ENCODE measurements around the gene EFEMP1.
"Not testable (repeated sequence)": the region's sequence is repeated elsewhere in the genome, so short reads cannot be mapped to it uniquely, and the experiment has no call there.

EFEMP1 gene

DNA sequence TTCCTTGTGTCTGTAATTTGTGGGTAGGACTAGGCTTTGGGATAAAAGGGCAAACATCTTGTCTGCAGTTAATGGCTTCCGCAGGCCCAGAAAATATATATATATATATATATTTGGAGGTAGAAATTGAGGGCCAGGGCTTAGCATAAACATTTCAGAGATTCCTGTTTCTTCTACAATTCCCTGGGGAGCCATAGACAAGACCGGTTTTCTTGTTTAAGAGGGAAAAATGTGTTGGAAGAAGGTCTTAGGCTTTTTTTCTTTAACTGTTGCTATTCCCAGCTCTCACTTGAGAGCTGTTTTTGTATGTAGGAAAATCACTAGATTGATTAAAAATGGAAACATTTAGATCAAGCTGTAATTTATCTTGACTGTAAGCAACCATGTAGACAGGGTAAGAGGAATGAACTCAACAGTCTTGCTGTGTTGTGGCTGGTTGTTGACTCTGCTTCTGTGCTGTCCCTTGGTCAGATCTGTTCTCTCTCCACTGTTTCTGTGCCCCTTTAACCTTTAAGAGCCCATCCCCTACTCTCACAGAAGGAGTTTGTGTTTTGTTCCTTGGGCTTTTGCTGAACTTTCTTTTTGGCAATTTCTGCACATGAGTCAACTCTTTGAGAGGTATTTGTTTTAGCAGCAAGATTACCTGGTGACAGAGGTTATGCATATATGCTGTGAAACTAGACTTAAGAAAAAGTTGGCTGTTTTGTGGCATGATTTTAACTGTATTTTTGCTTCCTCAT, 58.3 kb downstream of the EFEMP1 start:
- no peak for DNase-seq (ENCODE audit: low spot score)

DNA sequence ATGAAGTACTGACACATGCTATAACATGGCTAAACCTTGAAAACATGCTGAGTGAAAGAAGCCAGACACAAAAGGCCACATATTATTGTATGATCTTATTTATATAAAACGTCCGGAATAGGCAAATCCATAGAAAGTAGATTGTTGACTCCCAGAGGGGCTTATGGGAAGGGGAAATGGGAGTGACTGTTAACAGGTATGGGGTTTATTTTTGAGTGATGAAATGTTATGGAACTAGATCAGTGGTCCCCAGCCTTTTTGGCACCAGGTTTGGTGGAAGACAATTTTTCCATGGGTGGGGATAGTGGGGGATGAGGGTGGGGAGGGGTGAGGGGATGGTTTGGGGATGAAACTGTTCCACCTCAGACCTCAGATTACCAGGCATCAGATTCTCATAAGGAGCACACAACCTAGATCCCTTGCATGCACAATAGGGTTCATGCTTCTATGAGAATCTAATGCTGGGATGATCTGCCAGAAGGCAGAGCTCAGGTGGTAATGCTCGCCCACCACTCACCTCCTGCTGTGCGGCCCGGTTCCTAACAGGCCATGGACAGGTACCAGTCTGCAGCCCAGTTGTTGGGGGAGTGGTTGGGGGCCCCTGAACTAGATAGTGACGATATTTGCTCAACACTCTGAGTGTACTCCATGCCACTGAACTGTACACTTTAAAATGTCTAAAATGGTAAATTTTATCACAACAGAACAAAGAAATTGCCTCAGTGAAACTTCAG, 59.1 kb downstream of the EFEMP1 start:
- DNase-seq (ENCODE audit: low spot score): no peak

DNA sequence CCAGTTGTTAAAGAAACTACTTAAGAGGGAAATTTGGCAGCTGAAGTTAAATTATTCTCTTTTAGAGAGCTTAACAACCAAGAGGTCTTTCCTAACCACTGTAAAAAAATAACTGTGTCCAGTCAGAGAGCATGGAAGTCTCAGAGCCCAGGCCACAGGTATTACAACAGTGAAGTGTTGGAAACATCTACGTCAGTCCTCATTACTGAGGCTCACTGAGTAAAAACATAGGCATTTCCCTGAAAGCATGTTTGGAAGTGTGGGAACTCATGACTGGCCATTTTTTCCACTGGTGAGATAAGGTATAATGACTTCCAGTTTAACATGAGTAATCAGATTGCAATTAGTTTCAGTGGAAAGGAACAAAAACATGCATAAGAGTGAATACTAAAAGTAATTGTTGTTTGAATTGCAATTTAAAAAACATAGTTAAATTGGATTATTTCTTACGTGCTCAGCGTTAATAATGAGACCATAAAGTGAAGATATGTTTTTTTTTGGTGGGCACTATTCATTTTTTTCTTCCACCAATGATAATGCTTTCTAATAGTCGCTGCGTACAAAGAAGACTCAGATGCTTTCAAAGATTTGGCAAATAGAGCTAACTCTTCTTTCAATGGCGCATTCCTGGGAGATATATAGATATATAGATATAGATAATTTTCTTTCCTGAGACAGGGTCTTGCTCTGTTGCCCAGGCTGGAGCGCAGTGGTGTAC, 60.8 kb downstream of the EFEMP1 start:
- peak; percentile 88 for DNase-seq (ENCODE audit: low spot score)

DNA sequence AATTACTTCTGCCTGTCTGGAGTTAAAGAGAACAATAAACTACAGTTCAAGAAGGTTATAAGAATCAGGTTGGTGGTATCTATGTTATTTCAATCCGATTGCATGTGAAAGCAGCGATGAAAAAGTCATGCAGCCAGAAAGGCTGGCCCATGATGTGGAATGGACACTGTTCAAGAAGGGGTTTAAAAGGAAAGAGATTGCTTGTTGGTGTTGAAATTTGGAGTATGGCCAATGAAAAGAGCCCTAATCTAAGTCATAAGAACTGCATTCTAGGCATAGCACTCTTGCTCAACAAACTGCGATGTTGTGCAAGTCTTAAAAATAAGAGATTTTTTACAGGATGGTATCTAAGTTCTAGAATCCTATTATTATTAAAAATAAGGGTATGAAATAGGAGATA, 61.3 kb downstream of the EFEMP1 start:
- DNase-seq (ENCODE audit: low spot score): peak; percentile 78

DNA sequence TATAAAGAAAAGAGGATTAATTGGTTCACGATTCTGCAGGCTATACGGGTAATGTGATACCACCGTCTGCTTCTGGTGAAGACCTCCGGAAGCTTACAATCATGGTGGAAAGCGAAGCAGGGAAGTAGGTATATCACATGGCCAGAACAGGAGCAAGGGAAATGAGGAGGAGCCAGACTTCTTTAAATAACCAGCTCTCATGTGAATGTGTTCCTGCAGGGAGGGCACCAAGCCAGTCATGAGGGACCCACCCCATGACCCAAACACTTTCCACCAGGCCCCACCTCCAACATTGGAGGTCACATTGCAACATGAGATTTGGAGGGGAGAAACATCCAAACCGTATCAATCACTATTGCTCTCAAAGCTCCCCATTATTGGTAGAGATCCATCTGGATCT, 61.8 kb downstream of the EFEMP1 start:
- no peak for DNase-seq (ENCODE audit: low spot score)

DNA sequence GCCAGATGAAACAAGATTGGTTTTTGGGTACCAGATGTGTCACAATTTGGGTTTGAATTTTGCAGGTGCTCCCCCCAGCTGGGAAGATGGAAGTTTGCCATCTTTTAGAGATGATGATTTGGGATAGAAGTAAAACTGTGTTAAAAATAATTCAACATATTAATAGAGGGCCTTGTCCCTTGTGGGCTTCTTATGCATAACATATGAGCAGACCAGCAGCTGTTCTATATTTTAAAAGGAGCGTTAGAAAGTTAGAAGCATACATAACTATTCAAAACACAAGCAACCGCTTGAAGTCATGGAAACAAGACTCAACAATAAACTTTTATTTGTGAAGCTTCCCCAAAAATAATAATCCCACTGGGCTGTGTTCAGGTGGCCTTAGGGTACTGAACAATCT, 62.8 kb downstream of the EFEMP1 start:
- DNase-seq (ENCODE audit: low spot score): no peak

DNA sequence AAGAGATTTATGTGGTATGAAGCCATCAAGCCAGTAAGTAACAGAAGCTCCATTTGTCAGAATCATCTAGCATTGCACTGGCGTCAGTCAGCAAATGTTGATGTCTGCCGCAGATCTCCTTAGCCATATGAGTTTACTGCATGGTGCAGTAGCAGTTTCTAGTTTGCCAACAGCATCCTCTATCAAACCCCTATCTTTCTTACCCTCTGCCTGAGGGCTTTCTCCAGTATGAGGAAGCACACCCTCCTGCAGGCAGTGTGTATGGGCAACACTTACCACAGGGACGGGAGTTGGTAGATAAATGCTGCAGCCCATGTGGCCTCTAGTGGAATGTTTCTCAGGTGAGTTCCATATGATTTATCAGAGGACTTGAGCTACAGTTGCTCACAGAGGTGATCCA, 63.7 kb downstream of the EFEMP1 start:
- DNase-seq (ENCODE audit: low spot score): no peak

DNA sequence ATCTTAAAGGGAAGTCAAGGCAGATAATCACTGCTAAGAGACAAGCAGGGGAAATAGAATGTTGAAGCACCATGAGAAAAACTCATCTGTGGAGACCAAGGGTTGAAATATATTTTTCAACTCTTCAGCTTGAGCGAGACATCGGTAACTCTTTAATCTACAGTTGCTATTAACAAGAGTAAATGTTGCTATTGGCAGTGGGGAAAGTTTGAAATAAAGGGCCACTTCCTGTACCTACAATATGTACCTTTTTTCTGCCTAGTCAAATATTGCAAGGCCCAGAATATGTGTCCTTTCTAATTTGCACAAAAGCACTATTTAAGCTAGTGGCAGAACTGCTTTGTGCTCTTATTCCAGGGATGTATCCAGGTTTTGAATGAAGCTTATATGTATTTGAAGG, 65.8 kb downstream of the EFEMP1 start:
- no peak for DNase-seq (ENCODE audit: low spot score)

DNA sequence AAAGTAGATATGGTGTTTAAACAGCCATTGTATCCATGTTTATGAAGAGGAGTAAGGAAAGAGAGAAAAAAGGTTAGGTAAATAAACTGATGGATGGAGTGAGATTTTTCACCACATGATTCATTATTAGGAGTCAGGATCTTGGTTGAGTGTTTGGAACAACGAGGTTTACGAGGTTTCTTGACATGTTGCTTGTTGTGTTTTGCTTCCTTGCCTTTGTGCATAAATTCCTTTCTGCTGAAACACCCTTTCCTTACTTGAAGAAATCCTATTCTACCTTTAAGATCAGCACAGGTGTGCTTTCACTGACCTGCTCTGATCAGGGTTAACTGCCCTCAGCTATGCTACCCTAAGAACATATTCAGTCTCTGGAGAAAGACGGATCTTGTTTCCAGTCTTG, 66.6 kb downstream of the EFEMP1 start:
- DNase-seq (ENCODE audit: low spot score): no peak

DNA sequence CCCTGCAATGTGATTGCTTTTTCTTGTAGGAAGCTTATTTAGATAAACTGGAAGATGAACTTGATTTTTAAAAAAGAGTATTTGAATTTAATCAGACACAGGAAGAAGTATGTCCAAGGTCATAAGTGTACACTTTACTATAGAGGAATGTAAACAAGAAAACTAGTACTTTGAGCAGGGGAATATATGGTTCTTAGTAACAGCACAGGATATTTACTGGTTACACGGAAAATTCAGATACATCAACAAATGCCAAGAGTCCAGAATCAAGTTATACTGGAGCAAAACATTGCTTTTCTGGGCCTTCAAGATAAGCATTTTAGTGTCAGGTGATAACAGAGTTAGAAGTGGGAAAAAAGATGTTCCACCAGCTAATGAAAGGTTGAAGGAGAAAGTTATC, 75.5 kb downstream of the EFEMP1 start:
- DNase-seq (ENCODE audit: low spot score): no peak

DNA sequence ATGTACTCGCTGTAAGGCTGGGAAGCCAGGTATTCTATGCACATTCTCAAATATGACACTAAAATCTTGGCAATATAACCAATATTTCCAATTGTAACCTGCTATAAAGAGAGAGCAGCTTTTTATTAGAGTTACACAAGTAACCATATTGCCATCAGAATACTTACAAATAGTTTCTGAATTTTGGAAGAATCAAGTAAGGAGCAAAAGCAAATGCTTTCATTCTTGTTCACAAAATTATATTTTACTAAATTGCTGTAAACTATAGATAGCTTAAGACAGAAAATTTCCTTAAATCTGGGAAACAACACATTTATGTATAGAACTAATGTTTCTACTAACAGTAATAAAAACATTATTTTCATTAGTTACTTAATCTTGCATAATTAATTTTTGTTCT, 77.2 kb downstream of the EFEMP1 start:
- no peak for DNase-seq (ENCODE audit: low spot score)

DNA sequence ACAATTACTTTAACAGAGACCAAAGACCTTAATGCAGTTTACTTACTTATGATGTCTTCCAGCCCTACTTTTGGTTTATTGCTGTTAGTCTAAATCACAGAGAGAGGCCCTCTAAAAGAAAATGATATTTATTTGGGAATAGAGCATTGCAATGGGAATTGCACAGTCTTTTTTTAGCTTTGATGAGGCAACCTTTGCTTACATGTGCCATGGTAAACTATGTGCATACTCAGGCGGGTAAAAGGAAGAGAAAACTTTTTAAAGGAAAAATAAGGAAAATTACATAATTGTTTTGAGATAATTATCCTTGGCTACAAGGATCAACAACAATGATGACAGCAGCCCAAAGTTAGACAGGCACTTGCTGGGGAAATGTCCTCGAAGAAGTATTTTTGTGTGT, 78.6 kb downstream of the EFEMP1 start:
- DNase-seq (ENCODE audit: low spot score): no peak

DNA sequence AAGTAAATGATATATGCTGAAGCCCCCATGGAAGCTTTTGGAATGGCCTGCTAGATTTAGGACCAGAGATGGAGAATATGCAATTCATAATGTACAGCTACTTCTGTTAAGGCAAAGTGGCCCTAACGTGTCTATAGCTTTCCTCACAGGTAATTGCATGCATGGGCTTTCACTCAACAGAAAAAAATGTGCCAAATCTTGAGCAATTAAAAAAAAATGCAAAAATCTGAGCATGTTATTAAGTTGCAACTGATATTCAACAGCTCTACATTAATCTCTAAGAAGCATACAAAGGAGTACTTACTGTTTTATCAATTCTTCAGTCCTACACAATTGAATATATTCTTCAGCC, 79.6 kb downstream of the EFEMP1 start:
- DNase-seq (ENCODE audit: low spot score): no peak

DNA sequence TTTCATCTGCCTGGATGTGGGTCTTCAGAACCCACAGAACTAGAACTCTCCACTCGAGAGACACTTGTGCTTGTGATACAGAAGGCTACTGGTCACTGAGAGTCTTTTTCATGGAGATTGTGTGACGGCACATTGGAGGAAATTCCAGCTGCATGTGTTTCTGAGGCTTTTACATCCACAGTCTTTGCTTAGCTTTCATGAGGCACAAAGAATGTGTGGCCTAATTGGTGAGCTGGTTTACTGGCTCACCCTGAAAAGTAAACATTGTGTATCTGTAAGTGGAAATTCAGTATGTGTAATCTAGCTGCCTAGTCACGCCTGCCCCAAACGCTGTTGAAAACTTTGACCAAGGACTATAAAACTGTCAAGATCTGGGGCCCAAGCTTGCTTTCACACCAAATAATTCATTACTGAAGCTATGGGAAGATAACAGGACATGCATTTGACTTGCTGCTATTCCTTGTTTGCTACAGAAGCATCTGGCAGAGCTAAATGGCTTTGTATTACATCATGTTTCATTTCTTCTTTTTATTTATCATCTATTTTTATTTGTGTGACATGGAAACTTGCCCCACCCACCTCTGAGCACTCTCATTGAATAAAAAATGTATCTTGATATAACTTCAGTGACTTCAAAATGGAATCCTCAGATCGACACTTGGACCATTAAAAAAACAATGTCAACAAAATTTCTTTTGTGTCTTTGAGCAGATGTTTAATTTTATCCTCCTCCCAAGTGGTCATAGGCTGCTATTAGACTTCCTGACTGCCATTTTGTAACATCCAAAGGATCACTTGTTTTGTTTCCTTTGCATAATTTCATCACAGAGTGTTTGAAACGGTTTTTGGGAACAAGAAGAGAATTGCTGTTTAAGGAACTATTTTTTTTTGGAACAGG, 80.2 kb downstream of the EFEMP1 start:
- peak; percentile 85 for DNase-seq (ENCODE audit: low spot score)

DNA sequence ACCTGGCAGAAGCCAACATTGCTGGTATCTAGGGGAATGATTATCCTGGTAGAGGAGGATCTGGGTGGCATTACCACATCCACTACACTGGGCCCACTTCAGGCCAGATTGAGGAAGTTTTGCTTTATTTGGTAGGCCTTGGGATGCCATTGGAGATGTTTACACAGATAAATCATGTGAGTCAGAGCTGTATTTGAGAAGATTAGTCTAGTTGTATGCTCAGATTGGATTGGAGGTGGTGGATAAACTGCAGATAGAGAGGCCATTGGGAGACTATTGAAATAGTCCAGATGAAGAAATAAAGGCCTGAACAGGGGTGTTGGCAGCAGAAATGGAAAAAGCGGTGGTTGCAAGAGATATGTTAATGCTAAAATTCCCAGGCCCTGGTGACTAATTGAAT, 81.5 kb downstream of the EFEMP1 start:
- DNase-seq (ENCODE audit: low spot score): peak; percentile 10

DNA sequence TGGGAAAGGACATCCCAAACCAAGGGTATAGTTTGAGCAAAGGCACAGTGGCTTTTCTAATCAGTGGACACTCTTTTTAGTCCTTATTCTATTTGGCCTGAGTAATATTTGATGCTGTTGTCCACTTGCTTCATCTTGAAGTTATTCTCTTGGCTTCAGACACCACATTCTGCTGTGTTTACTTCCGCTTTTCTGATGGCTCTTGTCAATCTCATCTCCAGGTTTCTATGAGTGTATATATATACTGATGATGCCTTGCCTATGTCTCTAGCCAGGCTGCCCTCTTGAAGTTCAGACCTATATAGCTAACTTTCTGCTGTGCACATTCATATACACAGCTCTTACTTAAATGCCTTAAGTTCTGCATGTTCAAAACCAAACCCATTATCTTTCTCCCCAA, 83.1 kb downstream of the EFEMP1 start:
- DNase-seq (ENCODE audit: low spot score): no peak

DNA sequence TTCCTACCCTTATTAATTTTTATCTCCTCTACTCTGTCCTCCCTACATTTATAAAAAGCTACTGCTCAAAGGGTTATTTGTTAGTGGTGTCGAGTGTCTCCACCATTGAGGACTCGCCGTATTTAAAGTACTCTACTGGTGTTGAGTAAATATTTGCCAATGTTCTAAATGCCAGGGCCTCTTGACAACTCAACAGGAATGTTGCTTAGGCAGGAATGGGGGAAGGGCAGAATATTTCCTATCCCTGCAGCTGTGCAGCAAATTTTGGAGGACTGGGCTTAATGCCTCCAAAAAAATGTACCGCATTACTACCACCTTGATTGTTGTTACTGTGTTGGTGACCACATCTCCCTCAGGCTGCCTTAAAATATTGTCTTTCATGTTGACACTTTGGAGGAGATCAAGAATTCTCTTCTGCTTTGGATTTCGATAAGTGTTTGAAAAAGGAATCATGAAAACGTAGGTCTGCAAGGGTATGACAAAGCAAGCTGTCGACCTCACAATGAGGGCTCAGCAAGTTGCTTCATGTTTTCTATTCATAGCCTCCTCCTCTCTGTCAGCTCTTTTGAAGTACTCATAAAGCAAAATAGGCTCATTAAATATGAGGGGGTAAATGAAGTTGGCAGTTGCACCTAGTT, 84.3 kb downstream of the EFEMP1 start:
- peak; percentile 9 for DNase-seq (ENCODE audit: low spot score)

DNA sequence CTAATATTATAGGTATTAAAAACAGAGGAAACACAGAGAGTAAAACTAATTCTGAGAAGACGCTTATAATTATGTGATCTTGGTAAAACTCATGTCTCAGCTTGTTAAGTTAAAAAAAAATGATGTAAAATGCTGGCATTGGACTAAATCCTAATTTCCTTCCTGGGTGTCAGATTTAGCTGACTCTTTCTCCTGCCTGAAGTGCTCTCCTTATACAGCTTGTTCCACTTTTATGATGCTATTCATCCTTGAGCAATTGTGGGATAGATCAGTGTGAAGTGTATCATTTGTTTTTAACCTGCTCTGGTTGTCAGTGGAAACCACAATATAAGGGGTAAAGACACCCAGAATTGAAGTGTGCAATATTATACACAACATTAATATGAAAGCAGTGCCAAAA, 84.9 kb downstream of the EFEMP1 start:
- no peak for DNase-seq (ENCODE audit: low spot score)

DNA sequence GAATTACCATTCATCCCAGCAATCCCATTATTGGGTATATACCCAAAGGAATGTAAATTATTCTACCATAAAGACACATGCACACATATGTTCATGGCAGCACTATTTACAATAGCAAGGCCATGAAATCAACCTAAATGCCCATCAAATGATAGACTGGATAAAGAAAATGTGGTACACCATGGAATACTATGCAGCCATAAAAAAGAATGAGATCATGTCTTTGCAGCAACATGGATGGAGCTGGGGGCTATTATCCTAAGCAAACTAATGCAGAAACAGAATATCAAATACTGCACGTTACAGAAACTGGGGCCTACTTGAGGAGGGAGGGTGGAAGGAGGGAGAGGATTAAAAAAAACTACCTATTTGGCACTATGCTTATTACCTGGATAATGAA, 85.5 kb downstream of the EFEMP1 start:
- not testable (repeated sequence) for DNase-seq (ENCODE audit: low spot score)

DNA sequence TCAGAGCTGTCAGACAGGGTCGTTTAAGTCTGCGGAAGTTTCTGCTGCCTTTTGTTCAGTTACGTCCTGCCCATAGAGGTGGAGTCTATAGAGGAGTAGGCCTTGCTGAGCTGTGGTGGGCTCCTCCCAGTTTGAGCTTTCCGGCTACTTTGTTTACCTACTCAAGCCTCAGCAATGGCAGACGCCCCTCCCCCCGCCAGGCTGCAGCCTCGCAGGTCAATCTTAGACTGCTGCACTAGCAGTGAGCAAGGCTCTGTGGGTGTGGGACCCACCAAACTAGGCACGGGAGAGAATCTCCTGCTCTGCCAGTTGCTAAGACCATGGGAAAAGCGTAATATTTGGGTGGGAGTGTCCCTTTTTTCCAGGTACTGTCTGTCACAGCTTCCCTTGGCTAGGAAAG, 86.5 kb downstream of the EFEMP1 start:
- DNase-seq (ENCODE audit: low spot score): no peak

DNA sequence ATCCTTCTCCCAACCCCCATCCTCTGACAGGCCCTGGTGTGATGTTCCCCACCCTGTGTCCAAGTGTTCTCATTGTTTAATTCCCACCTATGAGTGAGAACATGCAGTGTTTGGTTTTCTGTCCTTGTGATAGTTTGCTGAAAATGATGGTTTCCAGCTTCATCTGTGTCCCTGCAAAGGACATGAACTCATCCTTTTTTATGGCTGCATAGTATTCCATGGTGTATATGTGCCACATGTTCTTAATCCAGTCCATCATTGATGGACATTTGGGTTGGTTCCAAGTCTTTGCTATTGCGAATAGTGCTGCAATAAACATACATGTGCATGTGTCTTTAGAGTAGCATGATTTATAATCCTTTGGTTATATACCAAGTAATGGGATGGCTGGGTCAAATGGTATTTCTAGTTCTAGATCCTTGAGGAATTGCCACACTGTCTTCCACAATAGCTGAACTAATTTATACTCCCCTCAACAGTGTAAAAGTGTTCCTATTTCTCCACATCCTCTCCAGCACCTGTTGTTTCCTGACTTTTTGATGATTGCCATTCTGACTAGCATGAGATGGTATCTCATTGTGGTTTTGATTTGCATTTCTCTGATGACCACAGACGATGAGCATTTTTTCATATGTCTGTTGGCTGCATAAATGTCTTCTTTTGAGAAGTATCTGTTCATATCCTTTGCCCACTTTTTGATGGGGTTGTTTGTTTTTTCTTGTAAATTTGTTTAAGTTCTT, 91.7 kb downstream of the EFEMP1 start:
- not testable (repeated sequence) for DNase-seq (ENCODE audit: low spot score)
